GM21717 (cell line): ENCODE measurements around the gene LTBP3.
A peak's percentile ranks its signal among the peaks of the same experiment; 100 is the strongest.
"Not testable (repeated sequence)": the region's sequence is repeated elsewhere in the genome, so short reads cannot be mapped to it uniquely, and the experiment has no call there.

Source experiments
- ATAC-seq: cut with Tn5 transposase; IDR thresholded peaks from one replicate; pipeline ENCODE4 v1.9.1; 2021; ENCODE audit warnings: mild to moderate bottlenecking, moderate library complexity; ENCODE audit not compliant: unreplicated experiment

Gene LTBP3

GRCh38 chr11:65518941-65519549 is 39.1 kb downstream of the LTBP3 start:
- not testable (repeated sequence) for ATAC-seq

- no peak for ATAC-seq
Measured at GRCh38 chr11:65516135-65516968, 41.8 kb downstream of the LTBP3 start.

- not testable (repeated sequence) for ATAC-seq
Measured at GRCh38 chr11:65512311-65512710, 45.8 kb downstream of the LTBP3 start.

GRCh38 chr11:65506772-65507505 is 51.2 kb downstream of the LTBP3 start:
- ATAC-seq = peak; percentile 37

GRCh38 chr11:65506290-65506771 is 51.8 kb downstream of the LTBP3 start:
- peak; percentile 7 for ATAC-seq

- no peak for ATAC-seq
Measured at GRCh38 chr11:65505466-65506289, 52.5 kb downstream of the LTBP3 start.

GRCh38 chr11:65504674-65505465 is 53.3 kb downstream of the LTBP3 start:
- ATAC-seq = no peak

GRCh38 chr11:65503949-65504673 is 54.0 kb downstream of the LTBP3 start:
- ATAC-seq = no peak

- no peak for ATAC-seq
Measured at GRCh38 chr11:65503368-65503948, 54.7 kb downstream of the LTBP3 start.

- ATAC-seq = no peak
Measured at GRCh38 chr11:65502555-65503367, 55.4 kb downstream of the LTBP3 start.

- no peak for ATAC-seq
Measured at GRCh38 chr11:65502274-65502554, 55.9 kb downstream of the LTBP3 start.

- no peak for ATAC-seq
Measured at GRCh38 chr11:65501472-65502273, 56.5 kb downstream of the LTBP3 start.

- ATAC-seq = no peak
Measured at GRCh38 chr11:65501186-65501471, 57.0 kb downstream of the LTBP3 start.

- no peak for ATAC-seq
Measured at GRCh38 chr11:65500387-65501185, 57.6 kb downstream of the LTBP3 start.

GRCh38 chr11:65499713-65500386 is 58.3 kb downstream of the LTBP3 start:
- no peak for ATAC-seq

GRCh38 chr11:65498977-65499712 is 59.0 kb downstream of the LTBP3 start, which contains the start of gene MALAT1:
MALAT1 (plus strand) TSS chr11:65499045.
- no peak for ATAC-seq
